Measurements from ENCODE around the gene NR4A3. TPM values are rescaled to one million over a fixed set of nuclear protein-coding genes. Genes with fewer than 3 reads are reported as not detected.
A peak's percentile ranks its signal among the peaks of the same experiment; 100 is the strongest.

Gene NR4A3
- polyA plus RNA-seq, 2 of the 4 experiments (the other 2 are of a cell fraction) = 1.6 to 2.0 TPM

DNA sequence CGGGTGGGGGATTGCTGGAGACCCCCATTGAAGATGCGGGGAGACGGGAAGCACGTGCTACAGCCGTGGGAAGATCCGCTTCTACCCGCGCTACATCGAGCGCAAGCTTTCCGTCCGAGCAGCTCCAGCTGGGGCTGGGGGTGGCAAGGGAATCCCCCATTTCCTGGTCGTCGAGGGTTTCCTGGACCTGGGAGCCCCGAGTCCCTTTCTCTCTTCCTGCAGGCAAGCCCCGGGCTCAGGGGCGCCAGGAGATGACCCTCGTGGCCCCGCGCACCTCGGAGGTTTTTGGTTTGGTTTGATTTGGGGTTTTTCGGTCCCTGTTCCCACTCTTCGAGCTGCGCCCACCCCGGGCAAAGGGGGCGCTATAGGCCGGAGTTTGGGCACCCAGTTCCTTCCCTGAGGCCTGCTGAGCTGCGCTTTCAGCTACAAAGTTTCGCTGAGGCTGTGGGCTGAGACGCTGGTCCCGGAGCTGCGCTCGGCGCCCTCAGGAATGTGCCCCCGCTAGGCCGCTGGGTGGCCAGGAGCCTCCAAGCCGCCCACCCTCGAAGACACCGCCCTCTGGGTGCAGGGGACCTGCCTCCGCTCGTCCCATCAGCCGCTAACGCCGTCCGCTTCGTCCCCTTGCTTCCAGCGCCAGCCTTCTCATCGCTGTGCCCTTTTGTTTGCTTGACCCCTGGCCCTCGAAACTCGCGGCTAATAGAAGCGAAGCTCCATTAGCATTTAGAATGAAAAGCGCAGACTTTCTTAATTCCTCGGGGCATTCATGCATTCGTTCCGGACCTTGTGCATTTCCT is 2.9 kb downstream of the NR4A3 start:
- Histone ChIP-seq H3K4me3 (peak overlapping the region; percentile 67), H3K4me2 (peak overlapping the region; percentile 83), H3K9me3 (no peaks in the 10 kb centered on the region), H3K4me1 (peaks cover 5% of the 10 kb centered on the region; the same call in 1 of the 3 replicates), H3K27ac (peak overlapping the region in 1 of 2 experiments; percentile 97; a peak in 3 of 6 replicates)
- DNase-seq (ENCODE audit: low read depth in 1 of 2, low spot score in 1 of 2) (peak in 1 of 2 experiments; percentile 34), FAIRE-seq (no peak), ATAC-seq (no peak)
- 80% methylated on average over 55 of the region's 56 CpGs for WGBS (ENCODE audit: missing lambda C conversion rate)
- CTCF ChIA-PET = interaction anchor here (0.6 to 1.3 kb wide), 7 partner anchors 11 to 86 kb away, joined by 3 to 5 read pairs (median 3); no protein-coding TSS in a partner anchor
- POLR2A ChIA-PET = interaction anchor here (1.1 kb wide), 1 partner anchor 274 kb away, joined by 3 read pairs; no protein-coding TSS in a partner anchor
- peak in 1 of 2 experiments; percentile 27; a peak in 2 of 5 replicates for TF ChIP-seq RAD21 (conservative IDR thresholded peaks at IDR 0.05 in 1 of 2, IDR thresholded peaks at IDR 0.05 in 1 of 2)
- TF ChIP-seq, protein P1, sequence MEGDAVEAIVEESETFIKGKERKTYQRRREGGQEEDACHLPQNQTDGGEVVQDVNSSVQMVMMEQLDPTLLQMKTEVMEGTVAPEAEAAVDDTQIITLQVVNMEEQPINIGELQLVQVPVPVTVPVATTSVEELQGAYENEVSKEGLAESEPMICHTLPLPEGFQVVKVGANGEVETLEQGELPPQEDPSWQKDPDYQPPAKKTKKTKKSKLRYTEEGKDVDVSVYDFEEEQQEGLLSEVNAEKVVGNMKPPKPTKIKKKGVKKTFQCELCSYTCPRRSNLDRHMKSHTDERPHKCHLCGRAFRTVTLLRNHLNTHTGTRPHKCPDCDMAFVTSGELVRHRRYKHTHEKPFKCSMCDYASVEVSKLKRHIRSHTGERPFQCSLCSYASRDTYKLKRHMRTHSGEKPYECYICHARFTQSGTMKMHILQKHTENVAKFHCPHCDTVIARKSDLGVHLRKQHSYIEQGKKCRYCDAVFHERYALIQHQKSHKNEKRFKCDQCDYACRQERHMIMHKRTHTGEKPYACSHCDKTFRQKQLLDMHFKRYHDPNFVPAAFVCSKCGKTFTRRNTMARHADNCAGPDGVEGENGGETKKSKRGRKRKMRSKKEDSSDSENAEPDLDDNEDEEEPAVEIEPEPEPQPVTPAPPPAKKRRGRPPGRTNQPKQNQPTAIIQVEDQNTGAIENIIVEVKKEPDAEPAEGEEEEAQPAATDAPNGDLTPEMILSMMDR (IDR thresholded peaks at IDR 0.05) = 0 out of 3 replicates have a peak, but pooled peaks have one; percentile 16
- TF ChIP-seq POLR2AphosphoS2 (conservative IDR thresholded peaks at IDR 0.05; ENCODE audit: low read length) = no peak
- TF ChIP-seq, protein P2, sequence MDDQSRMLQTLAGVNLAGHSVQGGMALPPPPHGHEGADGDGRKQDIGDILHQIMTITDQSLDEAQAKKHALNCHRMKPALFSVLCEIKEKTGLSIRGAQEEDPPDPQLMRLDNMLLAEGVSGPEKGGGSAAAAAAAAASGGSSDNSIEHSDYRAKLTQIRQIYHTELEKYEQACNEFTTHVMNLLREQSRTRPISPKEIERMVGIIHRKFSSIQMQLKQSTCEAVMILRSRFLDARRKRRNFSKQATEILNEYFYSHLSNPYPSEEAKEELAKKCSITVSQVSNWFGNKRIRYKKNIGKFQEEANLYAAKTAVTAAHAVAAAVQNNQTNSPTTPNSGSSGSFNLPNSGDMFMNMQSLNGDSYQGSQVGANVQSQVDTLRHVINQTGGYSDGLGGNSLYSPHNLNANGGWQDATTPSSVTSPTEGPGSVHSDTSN (IDR thresholded peaks at IDR 0.05) = no peak

DNA sequence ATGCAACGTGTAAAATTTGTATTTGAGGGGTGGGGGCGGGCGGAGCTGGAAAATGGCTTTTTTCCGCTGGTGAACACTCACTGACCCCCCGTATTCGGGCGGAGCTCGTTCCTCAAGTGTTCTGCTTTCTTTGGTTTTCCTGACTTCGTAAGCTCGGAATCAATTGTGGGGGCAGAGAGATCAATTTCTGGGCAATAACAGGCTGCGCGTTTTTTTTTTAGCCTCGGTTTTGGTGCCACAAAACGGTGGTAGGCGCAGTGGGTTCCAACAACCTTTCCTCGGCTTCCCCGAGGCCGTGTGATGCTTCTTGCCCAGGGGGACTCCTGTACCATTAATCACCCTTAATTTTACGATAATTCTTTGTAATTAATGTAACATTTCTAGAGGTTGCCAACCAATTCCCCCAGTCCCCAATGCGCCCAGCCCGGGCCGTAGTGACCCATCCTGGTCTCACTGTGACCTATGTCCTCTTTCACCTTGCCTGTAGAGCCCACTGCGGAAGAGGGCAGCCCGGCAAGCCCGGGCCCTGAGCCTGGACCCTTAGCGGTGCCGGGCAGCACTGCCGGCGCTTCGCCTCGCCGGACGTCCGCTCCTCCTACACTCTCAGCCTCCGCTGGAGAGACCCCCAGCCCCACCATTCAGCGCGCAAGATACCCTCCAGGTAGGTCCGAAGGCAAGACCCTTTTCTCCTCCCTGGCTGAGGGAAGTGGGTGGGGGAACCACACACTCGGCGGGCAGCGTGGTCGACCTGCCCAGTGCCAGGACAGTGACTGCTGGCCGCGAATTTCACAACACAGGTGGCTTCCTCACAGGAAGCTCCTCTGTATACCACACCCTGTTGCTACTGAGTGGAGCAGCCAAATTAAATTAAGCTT is 3.7 kb downstream of the NR4A3 start:
- ChIA-PET POLR2A (interaction anchor here (1.1 kb wide), 1 partner anchor 273 kb away, joined by 3 read pairs; no protein-coding TSS in a partner anchor), CTCF (interaction anchor here (0.6 to 1.3 kb wide), 6 partner anchors 10 to 85 kb away, joined by 3 to 5 read pairs (median 3); no protein-coding TSS in a partner anchor)
- WGBS (ENCODE audit: missing lambda C conversion rate) = 93% methylated on average over 40 of the region's 44 CpGs
- ATAC-seq (no peak), DNase-seq (ENCODE audit: low read depth in 1 of 2, low spot score in 1 of 2) (no peak), FAIRE-seq (no peak)
- Histone ChIP-seq H3K27ac (no peak overlapping the region), H3K4me1 (peaks cover 5% of the 10 kb centered on the region; the same call in 1 of the 3 replicates), H3K9me3 (no peaks in the 10 kb centered on the region), H3K4me3 (no peak overlapping the region), H3K4me2 (no peak overlapping the region)
- TF ChIP-seq CBX2 (IDR thresholded peaks at IDR 0.05; ENCODE audit: borderline replicate concordance, low read depth) = no peak
- no peak for TF ChIP-seq CBX8 (IDR thresholded peaks at IDR 0.05)
- no peak for TF ChIP-seq GATA3 (IDR thresholded peaks at IDR 0.05; ENCODE audit: borderline replicate concordance)
- no peak for TF ChIP-seq CEBPB (IDR thresholded peaks at IDR 0.05)

DNA sequence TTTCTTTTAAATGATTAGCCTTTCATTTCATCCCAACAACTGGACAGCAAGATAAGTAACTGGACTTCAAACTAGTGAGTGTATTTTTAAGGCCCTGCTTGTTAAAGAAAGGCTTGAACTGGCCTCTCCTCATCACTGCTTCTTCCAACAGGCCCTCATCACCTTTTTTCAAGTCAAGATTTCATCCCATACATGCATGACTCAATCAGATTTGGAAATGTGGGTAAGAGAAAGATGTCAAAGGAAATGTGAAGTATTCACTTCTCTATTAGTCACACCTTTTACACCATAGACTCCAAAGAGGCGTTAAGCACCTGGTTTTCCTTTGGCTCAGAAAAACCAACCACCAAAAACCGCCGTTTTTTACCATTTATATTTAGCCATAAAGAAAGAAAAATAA is 4.9 kb downstream of the NR4A3 start:
- no peak overlapping the region for H3K4me3 ChIP-seq
- ChIA-PET CTCF (interaction anchor here (1.0 kb wide), 1 partner anchor 12 kb away, joined by 4 read pairs; no protein-coding TSS in a partner anchor), POLR2A (no interaction called here)
- no peaks in the 10 kb centered on the region for H3K9me3 ChIP-seq
- H3K4me2 ChIP-seq = no peak overlapping the region
- FAIRE-seq (no peak), DNase-seq (ENCODE audit: low read depth in 1 of 2, low spot score in 1 of 2) (no peak), ATAC-seq (no peak)
- TF ChIP-seq FOSL2 (IDR thresholded peaks at IDR 0.05) = no peak
- 0 out of 2 replicates have a peak, but pooled peaks have one; percentile 12 for TF ChIP-seq FOSL2 (CRISPR knock-in tag; IDR thresholded peaks at IDR 0.05)
- TF ChIP-seq CHD2 (IDR thresholded peaks at IDR 0.05; ENCODE audit: low read length, partially characterized antibody) = no peak
- WGBS (ENCODE audit: missing lambda C conversion rate) = 93% methylated on average over 3 of the region's 3 CpGs
- peaks cover 5% of the 10 kb centered on the region; the same call in 1 of the 3 replicates for H3K4me1 ChIP-seq
- no peak overlapping the region for H3K27ac ChIP-seq

DNA sequence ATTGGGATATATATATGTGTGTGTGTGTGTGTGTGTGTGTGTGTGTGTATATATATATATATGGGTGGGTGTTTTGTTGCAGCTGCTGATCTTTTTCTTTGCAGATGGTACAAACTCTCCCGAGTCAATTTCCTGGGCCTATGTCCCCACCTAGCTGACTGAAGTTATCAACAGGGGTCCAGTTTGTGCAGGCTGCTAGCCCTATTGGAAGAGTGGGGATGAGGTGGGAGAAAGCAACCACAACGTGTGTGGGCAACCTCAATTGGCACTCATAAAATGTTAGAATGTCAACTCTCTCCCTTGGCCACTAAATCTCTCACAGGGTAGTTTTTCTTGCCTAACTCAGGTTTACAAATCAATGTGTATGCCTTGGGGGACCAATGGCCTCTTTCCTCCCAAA is 5.6 kb downstream of the NR4A3 start:
- Histone ChIP-seq H3K4me1 (peaks cover 5% of the 10 kb centered on the region; the same call in 1 of the 3 replicates), H3K9me3 (no peaks in the 10 kb centered on the region), H3K4me3 (no peak overlapping the region), H3K4me2 (no peak overlapping the region), H3K27ac (no peak overlapping the region)
- DNase-seq (ENCODE audit: low read depth in 1 of 2, low spot score in 1 of 2) (no peak), FAIRE-seq (no peak), ATAC-seq (no peak)
- WGBS (ENCODE audit: missing lambda C conversion rate) = 62% methylated on average over 2 of the region's 2 CpGs
- POLR2A ChIA-PET = no interaction called here
- CTCF ChIA-PET = interaction anchor here (1.3 kb wide), 1 partner anchor 16 kb away, joined by 5 read pairs; no protein-coding TSS in a partner anchor
- TF ChIP-seq CEBPB (IDR thresholded peaks at IDR 0.05) (no peak), ZC3H11A (IDR thresholded peaks at IDR 0.05) (no peak), TP53 (CRISPR knock-in tag; IDR thresholded peaks at IDR 0.05) (no peak), EP300 (IDR thresholded peaks at IDR 0.05) (no peak)
- TF ChIP-seq, protein P3, sequence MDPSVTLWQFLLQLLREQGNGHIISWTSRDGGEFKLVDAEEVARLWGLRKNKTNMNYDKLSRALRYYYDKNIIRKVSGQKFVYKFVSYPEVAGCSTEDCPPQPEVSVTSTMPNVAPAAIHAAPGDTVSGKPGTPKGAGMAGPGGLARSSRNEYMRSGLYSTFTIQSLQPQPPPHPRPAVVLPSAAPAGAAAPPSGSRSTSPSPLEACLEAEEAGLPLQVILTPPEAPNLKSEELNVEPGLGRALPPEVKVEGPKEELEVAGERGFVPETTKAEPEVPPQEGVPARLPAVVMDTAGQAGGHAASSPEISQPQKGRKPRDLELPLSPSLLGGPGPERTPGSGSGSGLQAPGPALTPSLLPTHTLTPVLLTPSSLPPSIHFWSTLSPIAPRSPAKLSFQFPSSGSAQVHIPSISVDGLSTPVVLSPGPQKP (IDR thresholded peaks at IDR 0.05; ENCODE audit: low read depth, low read length) = no peak
- TF ChIP-seq, protein P1 (IDR thresholded peaks at IDR 0.05) = no peak
- TF ChIP-seq, protein P4, sequence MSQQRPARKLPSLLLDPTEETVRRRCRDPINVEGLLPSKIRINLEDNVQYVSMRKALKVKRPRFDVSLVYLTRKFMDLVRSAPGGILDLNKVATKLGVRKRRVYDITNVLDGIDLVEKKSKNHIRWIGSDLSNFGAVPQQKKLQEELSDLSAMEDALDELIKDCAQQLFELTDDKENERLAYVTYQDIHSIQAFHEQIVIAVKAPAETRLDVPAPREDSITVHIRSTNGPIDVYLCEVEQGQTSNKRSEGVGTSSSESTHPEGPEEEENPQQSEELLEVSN (IDR thresholded peaks at IDR 0.05; ENCODE audit: borderline replicate concordance, low read depth) = no peak
- TF ChIP-seq, protein P5, sequence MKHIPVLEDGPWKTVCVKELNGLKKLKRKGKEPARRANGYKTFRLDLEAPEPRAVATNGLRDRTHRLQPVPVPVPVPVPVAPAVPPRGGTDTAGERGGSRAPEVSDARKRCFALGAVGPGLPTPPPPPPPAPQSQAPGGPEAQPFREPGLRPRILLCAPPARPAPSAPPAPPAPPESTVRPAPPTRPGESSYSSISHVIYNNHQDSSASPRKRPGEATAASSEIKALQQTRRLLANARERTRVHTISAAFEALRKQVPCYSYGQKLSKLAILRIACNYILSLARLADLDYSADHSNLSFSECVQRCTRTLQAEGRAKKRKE (CRISPR knock-in tag; IDR thresholded peaks at IDR 0.05; ENCODE audit: low read depth) = no peak
